ENCODE data around the gene OGFOD1.

GRCh38 chr16:56411624-56412023 lies 39.7 kb upstream of the OGFOD1 start:
- TF ChIP-seq EZH2 (IDR thresholded peaks at IDR 0.05; ENCODE audit: low read length): no peak
- TF ChIP-seq CTCF (optimal IDR thresholded peaks at IDR 0.05 in 1 of 3, IDR thresholded peaks at IDR 0.05 in 1 of 3, conservative IDR thresholded peaks at IDR 0.05 in 1 of 3; ENCODE audit: extremely low read depth in 1 of 3, insufficient read depth in 2 of 3, low read length in 3 of 3): no peak
